HUES48 (cell line): ENCODE data around the gene CKLF.

Experiments
- H3K27ac ChIP-seq: one replicate; pipeline ENCODE4 v1.7.0; 2013; ENCODE audit warnings: low read depth, low read length, inconsistent platforms
- H3K27me3 ChIP-seq: 2 replicates; pipeline ENCODE4 v1.6.1; 2013; ENCODE audit warnings: mild to moderate bottlenecking, low read length; ENCODE audit not compliant: control insufficient read depth, insufficient read depth
- H3K36me3 ChIP-seq: 2 replicates; pipeline ENCODE4 v1.6.1; 2013; ENCODE audit warnings: low read length; ENCODE audit not compliant: control insufficient read depth, insufficient read depth
- H3K4me1 ChIP-seq: 2 replicates; pipeline ENCODE4 v1.6.1; 2013; ENCODE audit warnings: mild to moderate bottlenecking, low read length; ENCODE audit not compliant: control insufficient read depth, insufficient read depth
- H3K4me3 ChIP-seq: 2 replicates; pipeline ENCODE4 v1.5.1; 2013; ENCODE audit warnings: mild to moderate bottlenecking, low read depth, low read length
- H3K9ac ChIP-seq: 2 replicates; pipeline ENCODE4 v1.6.1; 2013; ENCODE audit warnings: mild to moderate bottlenecking, low read depth, low read length, moderate library complexity
- H3K9me3 ChIP-seq: 2 replicates; pipeline ENCODE4 v1.6.1; 2013; ENCODE audit warnings: low read length; ENCODE audit not compliant: control insufficient read depth, insufficient read depth

CKLF gene

DNA sequence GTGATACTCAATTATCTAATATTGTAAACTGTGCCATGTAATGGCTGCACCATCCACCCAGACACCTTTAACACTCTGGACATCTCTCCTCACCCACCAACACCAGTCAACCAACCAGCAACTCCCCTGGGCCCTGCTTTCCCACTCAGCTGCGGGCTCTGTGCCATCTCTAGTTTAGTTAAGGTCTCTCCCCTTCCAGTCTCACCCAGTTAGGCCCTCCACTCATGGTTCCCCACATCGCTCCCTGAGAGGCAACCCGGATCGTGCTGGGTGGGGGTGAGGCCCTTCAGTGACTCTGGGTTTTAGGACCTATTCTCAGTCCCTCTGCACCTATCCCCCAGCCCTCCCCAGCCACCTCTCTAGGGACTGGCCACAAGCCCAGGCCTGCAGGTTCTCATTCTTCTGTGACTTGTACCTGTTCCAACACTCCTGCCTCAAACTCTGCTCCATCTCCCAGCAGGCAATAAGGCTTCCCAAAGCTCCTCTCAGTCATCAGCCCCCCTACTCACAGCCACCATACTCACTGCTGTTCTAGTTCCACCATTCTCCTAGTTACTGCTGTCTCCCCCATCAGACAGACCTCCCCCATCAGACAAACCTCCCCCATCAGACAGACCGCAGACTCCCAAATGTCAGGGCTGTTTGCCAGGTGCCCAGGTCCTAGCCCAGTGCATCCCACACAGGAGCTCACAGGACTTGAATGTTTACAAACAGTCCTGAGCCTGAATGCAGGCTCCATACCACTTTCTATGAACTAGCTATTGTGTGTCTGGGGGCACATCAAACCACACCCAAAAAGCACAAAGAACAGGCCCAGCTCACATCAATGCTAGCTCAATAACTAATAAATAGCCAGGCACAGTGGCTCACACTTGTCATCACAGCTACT is 5.0 kb upstream of the CKLF start:
- peaks cover 7% of the 10 kb centered on the region; the same call in 1 of the 2 replicates for H3K27me3 ChIP-seq

GRCh38 chr16:66548068-66548467 is 4.3 kb upstream of the CKLF start:
- H3K27ac ChIP-seq = no peak overlapping the region
- peaks cover 4% of the 10 kb centered on the region for H3K4me1 ChIP-seq
- H3K4me3 ChIP-seq = no peak overlapping the region
- H3K9ac ChIP-seq = no peak overlapping the region
- peaks cover 13% of the 10 kb centered on the region for H3K27me3 ChIP-seq
- H3K36me3 ChIP-seq = no peaks in the 10 kb centered on the region
- H3K9me3 ChIP-seq = no peaks in the 10 kb centered on the region

More for the DNA sequence above, 5.0 kb upstream of the CKLF start:
- H3K4me3 ChIP-seq = no peak overlapping the region
- no peak overlapping the region for H3K9ac ChIP-seq
- H3K9me3 ChIP-seq = no peaks in the 10 kb centered on the region
- H3K36me3 ChIP-seq = no peaks in the 10 kb centered on the region
- H3K27ac ChIP-seq = no peak overlapping the region
- peaks cover 6% of the 10 kb centered on the region for H3K4me1 ChIP-seq

DNA sequence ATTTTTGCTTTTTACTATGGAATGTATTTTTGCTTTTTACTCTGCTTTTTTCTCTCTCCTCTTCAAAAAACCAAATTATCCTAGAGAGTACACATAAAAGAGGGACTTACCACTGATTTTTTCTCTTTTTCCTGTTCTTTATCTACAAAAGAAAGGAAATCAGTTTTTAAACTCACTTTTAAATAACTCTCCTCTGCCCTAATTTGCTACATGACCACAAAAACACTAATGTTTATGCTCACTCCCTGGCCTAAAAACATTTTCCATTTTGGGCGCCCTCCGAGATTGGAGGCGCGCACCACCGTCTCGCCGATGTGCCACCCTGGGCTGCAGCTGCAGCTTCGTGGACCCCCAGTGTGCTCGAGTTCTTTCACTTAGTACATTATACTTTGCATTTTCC is 3.5 kb upstream of the CKLF start:
- Histone ChIP-seq H3K27me3 (peaks cover 21% of the 10 kb centered on the region), H3K9me3 (no peaks in the 10 kb centered on the region), H3K4me1 (peaks cover 4% of the 10 kb centered on the region), H3K9ac (peak overlapping the region; percentile 71), H3K4me3 (peak overlapping the region; percentile 70), H3K36me3 (no peaks in the 10 kb centered on the region), H3K27ac (peak overlapping the region; percentile 89)

DNA sequence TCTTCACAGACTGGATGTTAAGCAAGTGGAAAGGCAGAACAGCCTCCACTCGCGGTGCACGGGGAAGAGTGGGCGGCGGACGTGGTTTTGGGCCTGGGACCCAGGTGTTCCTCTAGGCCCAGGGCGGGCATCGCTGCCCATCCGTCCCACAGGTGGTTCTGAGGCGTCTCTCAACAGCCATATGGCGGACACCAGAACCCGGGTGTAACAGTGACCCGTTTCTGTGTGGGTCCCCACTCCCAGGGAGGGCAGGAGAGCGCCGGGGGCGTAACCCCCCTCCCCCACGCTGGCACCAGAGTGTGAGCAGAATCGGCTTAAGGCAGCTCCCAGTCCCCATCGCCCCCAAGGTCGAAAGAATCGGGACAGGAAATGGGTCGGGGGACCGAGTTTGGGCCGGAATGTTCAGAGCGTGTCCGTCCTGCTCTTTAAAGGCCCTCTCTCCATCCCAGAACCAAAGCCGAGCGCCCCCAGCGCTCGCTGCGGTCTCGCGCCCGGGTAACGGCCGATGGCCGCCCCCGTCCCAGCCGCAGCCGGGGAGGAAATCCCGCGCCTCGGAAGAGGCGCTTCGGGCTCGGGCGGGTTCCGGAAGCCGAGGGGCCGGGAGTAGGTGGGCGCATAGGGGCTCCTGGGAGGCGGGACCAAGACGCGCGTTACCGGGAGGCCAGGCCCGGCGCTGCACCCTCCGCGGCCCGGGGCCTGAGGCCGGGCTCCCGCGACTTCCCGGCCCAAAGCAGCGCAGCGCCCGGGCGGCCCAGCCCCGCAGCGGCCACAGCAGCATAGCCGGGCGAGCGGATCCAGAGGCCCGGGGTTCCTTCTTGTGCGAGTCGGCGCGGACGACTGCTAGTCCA is 2.9 kb upstream of the CKLF start, which contains the start of gene TK2:
Gene TK2, minus strand, starts transcription at position 839 of the 848 bp plus-strand sequence. Its CDS starts 61 bp downstream, at position 778.
- Histone ChIP-seq H3K36me3 (no peaks in the 10 kb centered on the region), H3K9ac (peak within 1 kb of the TSS; percentile 71), H3K4me3 (peak within 1 kb of the TSS; percentile 70), H3K27me3 (peaks cover 21% of the 10 kb centered on the region), H3K9me3 (no peaks in the 10 kb centered on the region), H3K27ac (peak within 1 kb of the TSS; percentile 89), H3K4me1 (peaks cover 4% of the 10 kb centered on the region)

- peaks cover 21% of the 10 kb centered on the region for H3K27me3 ChIP-seq
- H3K4me1 ChIP-seq = peaks cover 4% of the 10 kb centered on the region
- H3K9me3 ChIP-seq = no peaks in the 10 kb centered on the region
- H3K4me3 ChIP-seq = no peak overlapping the region
- no peaks in the 10 kb centered on the region for H3K36me3 ChIP-seq
- no peak overlapping the region for H3K27ac ChIP-seq
- no peak overlapping the region for H3K9ac ChIP-seq
Observed at GRCh38 chr16:66551348-66551759, 1.0 kb upstream of the CKLF start.

GRCh38 chr16:66551788-66552285 is 539 bp upstream of the CKLF start:
- H3K4me1 ChIP-seq = peaks cover 4% of the 10 kb centered on the region
- H3K9me3 ChIP-seq = no peaks in the 10 kb centered on the region
- H3K36me3 ChIP-seq = no peaks in the 10 kb centered on the region
- peak overlapping the region; percentile 9 for H3K27ac ChIP-seq
- 0 out of 2 replicates have a peak overlapping the region, but pooled peaks have one; percentile 47 for H3K9ac ChIP-seq
- H3K27me3 ChIP-seq = peaks cover 21% of the 10 kb centered on the region
- H3K4me3 ChIP-seq = peak overlapping the region; percentile 62

DNA sequence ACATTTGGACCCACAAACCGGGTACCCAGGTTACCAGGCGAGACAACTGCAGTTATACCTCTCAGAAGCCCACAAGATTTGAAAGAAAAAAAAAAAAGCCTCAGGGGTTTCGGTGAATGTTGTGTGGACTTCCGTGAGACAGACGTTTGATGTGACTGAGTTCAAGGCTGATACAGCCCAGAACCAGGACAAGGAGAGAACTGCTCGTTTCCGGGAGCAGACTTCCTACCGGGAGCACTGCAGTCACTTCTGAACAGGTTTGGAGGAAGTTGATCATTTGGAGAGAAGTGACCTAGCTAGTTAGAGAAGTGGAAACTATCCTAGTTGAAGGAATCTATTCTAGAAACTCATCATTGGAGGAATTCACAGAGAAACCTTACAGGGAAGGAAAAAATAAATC is 847 bp downstream of the CKLF start:
- H3K9ac ChIP-seq = no peak overlapping the region
- H3K27ac ChIP-seq = no peak overlapping the region
- no peaks in the 10 kb centered on the region for H3K36me3 ChIP-seq
- no peak overlapping the region for H3K4me3 ChIP-seq
- H3K27me3 ChIP-seq = peaks cover 21% of the 10 kb centered on the region
- H3K9me3 ChIP-seq = no peaks in the 10 kb centered on the region
- peaks cover 4% of the 10 kb centered on the region for H3K4me1 ChIP-seq

- H3K36me3 ChIP-seq = no peaks in the 10 kb centered on the region
- H3K4me3 ChIP-seq = no peak overlapping the region
- H3K27ac ChIP-seq = no peak overlapping the region
- H3K9me3 ChIP-seq = no peaks in the 10 kb centered on the region
- no peak overlapping the region for H3K9ac ChIP-seq
- H3K4me1 ChIP-seq = peaks cover 4% of the 10 kb centered on the region
- peaks cover 21% of the 10 kb centered on the region for H3K27me3 ChIP-seq
Observed at GRCh38 chr16:66554021-66554420, 1.6 kb downstream of the CKLF start.

DNA sequence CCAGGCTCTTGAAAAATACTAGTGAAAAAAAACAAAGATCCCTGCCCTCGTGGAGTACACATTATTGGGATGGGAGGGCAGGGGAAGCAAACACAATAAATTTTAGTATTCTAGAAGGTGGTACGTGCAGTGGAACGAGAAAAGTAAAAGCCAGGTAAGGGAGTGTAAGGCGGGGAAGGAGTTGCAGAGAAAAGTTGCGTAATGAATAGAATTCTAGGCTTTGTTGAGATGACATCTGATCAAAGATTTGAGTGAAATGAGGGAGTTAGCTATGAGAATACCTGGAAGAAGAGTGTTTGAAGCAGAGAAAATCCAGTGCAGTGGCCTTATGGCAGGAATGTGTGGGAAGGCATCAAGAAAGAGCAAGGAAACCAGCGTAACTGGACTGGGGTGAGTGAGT is 2.1 kb downstream of the CKLF start:
- Histone ChIP-seq H3K9me3 (no peaks in the 10 kb centered on the region), H3K4me3 (no peak overlapping the region), H3K27ac (no peak overlapping the region), H3K9ac (no peak overlapping the region), H3K4me1 (no peaks in the 10 kb centered on the region), H3K27me3 (peaks cover 21% of the 10 kb centered on the region), H3K36me3 (no peaks in the 10 kb centered on the region)

GRCh38 chr16:66560107-66560506 is 7.7 kb downstream of the CKLF start:
- Histone ChIP-seq H3K9me3 (no peaks in the 10 kb centered on the region), H3K27me3 (no peaks in the 10 kb centered on the region), H3K4me3 (no peak overlapping the region), H3K36me3 (no peaks in the 10 kb centered on the region), H3K27ac (no peak overlapping the region), H3K9ac (no peak overlapping the region), H3K4me1 (no peaks in the 10 kb centered on the region)
